ENCODE results near the gene PLEKHD1.

GRCh38 chr14:69473260-69473659, 11.3 kb upstream of the PLEKHD1 start:
- TF ChIP-seq CTCF (IDR thresholded peaks at IDR 0.05) (no peak), EZH2 (IDR thresholded peaks at IDR 0.05) (no peak), EZH2phosphoT487 (IDR thresholded peaks at IDR 0.05) (no peak)

Data from neural progenitor cell (in vitro differentiated cells).